GM21515 (cell line): Measurements from ENCODE around the gene AGTR1.
"Not testable (repeated sequence)": the region's sequence is repeated elsewhere in the genome, so short reads cannot be mapped to it uniquely, and the experiment has no call there.

ENCODE experiments used
- ATAC-seq: cut with Tn5 transposase; IDR thresholded peaks from one replicate; pipeline ENCODE4 v1.9.1; 2021; ENCODE audit not compliant: unreplicated experiment

The AGTR1 gene

DNA sequence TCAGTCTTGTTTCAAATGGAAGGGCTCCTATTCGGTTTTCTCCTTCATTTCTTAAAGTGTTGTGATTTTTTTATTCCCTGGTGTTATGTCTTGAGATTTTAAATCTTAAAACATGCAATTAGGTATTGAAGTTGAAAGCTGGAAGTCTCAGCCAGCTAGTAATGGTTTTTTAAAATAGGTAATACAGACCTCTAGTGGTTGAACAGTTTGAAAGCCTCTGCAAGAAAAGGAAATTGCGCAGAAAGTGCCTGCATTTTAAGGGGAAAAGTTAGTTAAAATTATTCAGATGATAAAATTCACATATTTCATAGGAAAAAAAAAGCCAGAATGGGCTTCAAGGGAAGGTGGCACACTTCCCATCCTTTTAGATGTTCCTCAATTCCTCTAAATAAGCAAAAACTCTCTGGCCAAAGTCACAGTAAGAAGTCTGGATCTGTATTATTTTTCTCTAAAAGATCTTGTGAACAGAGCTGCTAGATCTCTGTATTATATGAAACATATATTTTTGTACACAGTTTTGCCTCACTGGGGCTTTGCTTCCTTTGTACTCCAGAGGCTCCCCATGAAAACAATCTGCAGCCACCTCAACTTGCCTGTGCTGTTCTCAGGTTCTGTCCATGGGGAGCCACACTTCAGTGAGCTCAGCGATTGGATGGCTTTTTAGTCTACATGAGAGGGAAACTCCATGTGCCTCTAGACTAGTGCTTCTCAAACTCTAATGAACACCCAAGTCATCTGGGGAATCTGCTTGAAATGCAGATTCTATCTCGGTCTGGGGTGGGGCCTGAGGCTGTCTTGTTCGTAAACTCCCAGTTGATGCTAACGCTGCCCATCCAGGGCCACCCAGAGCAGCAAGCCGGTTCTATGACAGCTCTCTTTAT is 21.5 kb downstream of the AGTR1 start:
- no peak for ATAC-seq

GRCh38 chr3:148720873-148721272 is 23.2 kb downstream of the AGTR1 start:
- no peak for ATAC-seq

DNA sequence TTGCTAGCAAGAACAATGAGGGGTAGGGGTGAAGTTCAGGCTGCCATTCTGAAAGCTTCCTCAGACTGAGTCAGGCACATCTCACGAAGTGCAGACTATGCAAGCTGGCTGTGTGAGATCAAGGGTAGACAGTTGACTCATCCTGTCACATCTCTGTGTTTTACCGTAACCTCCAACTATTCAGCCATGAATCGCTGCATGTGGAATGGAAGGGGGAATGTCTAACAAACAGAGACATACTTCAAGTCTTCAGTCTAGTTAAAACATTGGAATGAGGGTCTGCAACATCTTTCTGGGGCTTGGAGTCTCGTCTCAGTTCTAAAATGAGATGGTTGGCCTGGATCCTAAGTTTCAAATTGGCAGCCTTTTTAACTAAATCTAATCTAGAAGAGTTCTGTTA is 25.9 kb downstream of the AGTR1 start:
- ATAC-seq = no peak

DNA sequence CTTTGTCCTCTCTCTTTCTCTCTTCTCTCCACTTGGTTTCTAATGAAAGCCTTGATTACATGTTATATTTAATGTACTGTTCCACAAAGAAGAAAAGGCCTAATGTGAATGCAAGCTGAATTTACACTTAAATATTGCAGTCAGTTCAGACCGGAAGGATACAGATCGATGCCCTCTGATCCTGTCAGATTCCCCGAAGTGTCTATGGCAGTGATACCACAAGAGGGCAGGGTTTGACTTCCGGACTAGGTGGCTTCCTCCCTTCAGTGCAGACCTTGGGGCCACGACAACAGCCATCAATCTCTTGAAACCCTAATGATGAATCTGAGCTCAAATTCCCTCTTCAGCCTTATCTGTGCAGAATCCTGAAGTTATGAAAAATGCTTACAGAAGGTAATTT is 29.5 kb downstream of the AGTR1 start:
- ATAC-seq = peak; percentile 78

DNA sequence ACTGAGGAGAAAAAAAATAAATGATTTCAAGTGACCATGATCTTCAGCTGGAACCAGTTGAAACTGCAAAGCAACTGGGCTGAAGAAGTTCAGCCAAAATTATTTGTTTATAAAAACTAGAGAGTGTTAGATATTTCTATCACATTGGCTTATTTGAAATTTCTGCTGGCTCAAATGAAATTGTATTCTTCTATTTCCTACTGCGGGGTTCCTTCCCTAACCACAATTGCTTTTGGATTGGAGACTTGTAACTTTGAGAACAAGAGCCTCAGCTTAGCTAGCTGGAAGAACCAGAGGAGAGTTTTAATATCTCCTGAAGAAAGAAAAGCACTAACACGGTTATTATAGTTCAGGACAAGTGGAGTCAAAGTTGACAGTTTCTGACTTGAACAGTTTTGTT is 31.1 kb downstream of the AGTR1 start:
- no peak for ATAC-seq

GRCh38 chr3:148729476-148730055 is 31.9 kb downstream of the AGTR1 start:
- ATAC-seq = no peak

- ATAC-seq = no peak
Measured at GRCh38 chr3:148730676-148731075, 33.0 kb downstream of the AGTR1 start.

DNA sequence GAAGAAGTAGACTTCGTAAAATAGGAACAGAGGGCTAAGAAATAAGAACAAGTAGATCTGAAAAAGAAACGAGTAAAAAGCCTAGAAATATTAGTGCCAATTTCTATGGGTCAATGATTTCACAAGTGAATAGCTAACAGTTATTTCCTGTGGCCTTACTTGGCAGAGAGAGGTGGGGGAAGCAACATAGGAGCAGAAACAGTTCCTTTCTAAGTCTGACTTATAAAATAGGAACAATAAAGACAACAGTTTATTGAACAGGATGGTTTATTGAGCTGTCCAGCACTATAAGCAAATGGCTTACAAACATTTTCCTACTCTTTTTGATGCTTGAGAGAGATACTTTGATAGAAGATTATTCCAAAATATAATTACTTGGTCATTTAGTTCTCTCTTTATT is 37.9 kb downstream of the AGTR1 start:
- no peak for ATAC-seq

DNA sequence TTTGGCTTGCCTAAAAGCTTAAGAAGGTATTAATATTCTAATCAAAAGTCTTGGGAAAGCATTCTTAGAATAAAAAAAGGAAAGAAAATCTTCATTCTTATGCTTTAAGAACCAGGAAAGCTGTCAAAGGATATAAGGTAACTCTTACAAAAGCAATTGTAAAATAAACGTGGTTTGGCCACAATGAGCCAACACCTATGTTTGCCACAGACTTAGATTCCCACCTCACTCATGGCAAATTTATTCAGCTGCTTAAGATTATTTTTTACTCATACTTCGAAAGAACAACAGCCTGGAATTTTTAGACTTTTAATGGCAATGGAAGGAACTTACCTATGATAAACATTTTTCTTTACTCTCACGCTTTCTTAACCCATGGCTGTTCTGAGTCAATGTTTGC is 38.4 kb downstream of the AGTR1 start:
- no peak for ATAC-seq

DNA sequence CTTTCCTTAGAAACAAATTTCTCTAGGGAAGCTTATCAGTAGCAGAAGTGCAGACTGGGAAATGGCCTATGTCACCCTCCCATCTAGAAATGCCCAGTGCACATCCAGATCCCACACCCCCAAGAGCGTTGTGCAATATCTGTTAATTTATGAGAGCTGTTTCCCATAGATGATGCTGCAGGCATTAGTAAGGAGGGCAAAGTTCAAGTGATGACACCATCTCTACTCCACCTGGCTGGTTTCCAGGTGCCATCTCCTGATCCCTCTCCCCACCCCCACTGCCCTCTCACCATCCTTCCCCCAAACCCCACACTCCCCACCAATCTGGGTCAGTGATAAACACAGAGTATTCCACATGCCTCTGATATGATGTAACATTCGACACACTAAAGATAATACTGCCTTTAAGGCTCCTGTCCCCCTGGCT is 39.4 kb downstream of the AGTR1 start:
- ATAC-seq = no peak

GRCh38 chr3:148739720-148740119 is 42.0 kb downstream of the AGTR1 start:
- ATAC-seq = no peak

- ATAC-seq = no peak
Measured at GRCh38 chr3:148740291-148740690, 42.6 kb downstream of the AGTR1 start.

DNA sequence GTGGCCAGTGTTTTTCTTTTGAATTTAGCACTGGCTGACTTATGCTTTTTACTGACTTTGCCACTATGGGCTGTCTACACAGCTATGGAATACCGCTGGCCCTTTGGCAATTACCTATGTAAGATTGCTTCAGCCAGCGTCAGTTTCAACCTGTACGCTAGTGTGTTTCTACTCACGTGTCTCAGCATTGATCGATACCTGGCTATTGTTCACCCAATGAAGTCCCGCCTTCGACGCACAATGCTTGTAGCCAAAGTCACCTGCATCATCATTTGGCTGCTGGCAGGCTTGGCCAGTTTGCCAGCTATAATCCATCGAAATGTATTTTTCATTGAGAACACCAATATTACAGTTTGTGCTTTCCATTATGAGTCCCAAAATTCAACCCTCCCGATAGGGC is 43.5 kb downstream of the AGTR1 start:
- ATAC-seq = no peak

- ATAC-seq = no peak
Measured at GRCh38 chr3:148742118-148742517, 44.4 kb downstream of the AGTR1 start.

DNA sequence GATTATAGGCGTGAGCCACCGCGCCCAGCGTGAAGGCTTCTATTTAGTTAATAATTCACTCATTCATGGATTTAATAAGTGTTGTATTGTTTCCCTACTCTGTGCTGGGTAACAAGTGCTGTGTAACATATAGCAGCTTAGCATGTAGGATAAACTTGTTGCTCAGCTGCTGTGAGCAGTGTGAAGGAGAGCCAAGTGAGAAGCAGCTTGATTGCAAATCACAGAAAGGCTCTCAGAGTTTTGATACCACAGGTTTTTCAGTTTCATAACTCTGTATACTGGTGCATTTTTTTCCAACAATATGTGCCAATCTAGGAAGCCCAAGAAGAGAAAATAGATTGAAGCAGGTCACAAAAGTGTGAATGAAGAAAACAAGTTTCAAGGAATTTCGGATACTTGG is 48.4 kb downstream of the AGTR1 start:
- ATAC-seq = no peak

DNA sequence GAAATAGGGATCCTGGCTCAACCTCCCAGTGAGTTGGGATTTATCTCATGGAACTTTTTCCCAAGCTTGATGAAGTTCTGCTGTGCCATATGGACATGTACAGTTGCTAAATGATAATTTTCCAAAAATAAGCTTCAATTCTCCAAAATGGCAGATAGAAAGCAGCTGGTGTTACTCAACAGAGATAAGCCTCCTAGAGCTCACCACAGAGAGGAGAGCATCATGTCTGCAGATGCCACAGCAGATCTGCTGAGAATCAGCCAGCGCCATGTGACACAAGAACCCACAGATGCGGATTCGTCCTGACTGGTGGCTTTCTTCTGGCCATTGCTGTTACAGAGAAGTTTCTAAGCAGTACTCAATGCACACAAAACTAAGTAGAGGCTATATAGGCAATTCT is 50.6 kb downstream of the AGTR1 start:
- no peak for ATAC-seq

GRCh38 chr3:148750296-148750695 is 52.6 kb downstream of the AGTR1 start:
- no peak for ATAC-seq

DNA sequence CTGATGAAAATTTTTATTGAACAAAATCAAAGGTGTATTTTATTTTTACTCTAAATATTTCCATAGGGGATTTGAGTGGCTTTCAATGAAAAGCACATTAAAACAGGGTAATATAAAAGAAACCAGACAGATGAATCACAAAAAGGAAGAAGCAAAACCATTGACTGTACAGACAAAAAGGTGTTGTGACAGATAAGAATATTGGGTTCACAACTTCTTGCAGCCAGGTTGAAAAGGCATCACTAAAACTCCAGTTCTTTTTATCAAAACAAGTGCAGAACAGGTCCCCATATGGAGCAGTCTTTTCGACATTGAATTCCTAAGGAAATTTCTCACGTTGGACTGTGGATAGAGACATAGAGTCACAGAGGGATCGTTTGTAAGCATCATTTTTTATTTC is 53.8 kb downstream of the AGTR1 start:
- ATAC-seq = no peak

GRCh38 chr3:148753385-148753784 is 55.7 kb downstream of the AGTR1 start:
- not testable (repeated sequence) for ATAC-seq

DNA sequence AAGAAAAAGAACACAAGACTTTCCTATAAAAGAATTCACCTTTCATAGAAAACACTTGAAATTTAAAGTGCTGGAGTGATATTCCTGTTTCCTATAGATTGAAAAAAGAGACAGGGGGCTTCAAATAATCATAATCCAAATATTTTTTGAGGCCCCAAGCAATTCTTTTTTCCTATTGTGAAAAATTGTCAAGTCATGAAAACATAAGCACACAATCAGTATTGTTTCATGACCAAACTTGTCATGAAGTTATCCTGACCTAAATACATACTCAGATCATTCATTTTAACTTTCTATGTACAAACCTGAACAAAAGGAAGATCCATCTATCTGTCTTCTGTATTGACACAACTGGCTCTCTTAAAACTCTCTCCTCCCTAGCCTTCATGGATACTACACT is 57.9 kb downstream of the AGTR1 start:
- ATAC-seq = no peak

DNA sequence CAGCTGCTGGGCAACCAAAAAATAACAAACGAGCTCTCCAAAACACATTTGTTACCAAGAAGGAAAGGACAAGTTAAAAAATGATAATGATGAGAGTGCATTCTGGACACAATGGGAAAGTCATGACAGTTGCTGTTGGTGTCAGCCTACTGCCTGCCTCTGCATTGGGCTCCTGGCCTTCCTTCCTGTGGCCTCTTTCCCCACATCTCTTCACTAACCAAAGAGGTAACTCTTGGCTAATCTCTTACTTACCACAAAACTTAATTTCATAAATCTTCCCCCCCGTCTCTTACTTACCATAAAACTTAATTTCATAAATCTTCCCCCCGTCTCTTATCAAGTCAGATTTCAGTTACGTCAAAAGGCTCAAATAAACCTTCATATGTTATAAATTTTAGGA is 58.6 kb downstream of the AGTR1 start:
- ATAC-seq = no peak
